Left lung (tissue), 10 donors: Measurements from ENCODE around the gene C10orf67. TPM values are rescaled to one million over a fixed set of nuclear protein-coding genes. Genes with fewer than 3 reads are reported as not detected.

Experiments
- ATAC-seq: fragments of 200-7000 bp; cut with Tn5 transposase; one replicate; pipeline ENCODE4 v1.9.1; 2020; ENCODE audit warnings: moderate library complexity
- DNase-seq, 4 donors: peaks; one replicate each; pipeline ENCODE4 v3.0.0-alpha.2; 2013 to 2020
- H3K27ac ChIP-seq, 2 donors: fragments of 200-600 bp; sonication (generic) in 1 of 2; one replicate each; pipeline versions ENCODE4 v1.5.0 to v1.8.0; 2020 to 2021
- H3K27me3 ChIP-seq, 2 donors: fragments of 200-600 bp; sonication (generic) in 1 of 2; one replicate each; pipeline versions ENCODE4 v1.5.0 to v1.8.0; 2020 to 2021
- H3K36me3 ChIP-seq, 2 donors: fragments of 200-600 bp; sonication (generic) in 1 of 2; one replicate each; pipeline versions ENCODE4 v1.5.0 to v1.8.0; 2020 to 2021
- H3K4me1 ChIP-seq, 2 donors: fragments of 200-600 bp; one replicate each; pipeline ENCODE4 v1.8.0; 2021
- H3K4me3 ChIP-seq, 2 donors: fragments of 200-600 bp; sonication (generic) in 1 of 2; one replicate each; pipeline versions ENCODE4 v1.5.0 to v1.8.0; 2020 to 2021; ENCODE audit warnings: mild to moderate bottlenecking in 1 of 2
- H3K9me3 ChIP-seq, 2 donors: fragments of 200-600 bp; sonication (generic) in 1 of 2; one replicate each; pipeline versions ENCODE4 v1.5.0 to v1.8.0; 2020 to 2021
- CTCF ChIP-seq, 2 donors: fragments of 200-600 bp; sonication (generic) in 1 of 2; IDR thresholded peaks; one replicate each; pipeline versions ENCODE4 v1.5.0 to v1.8.0; 2021; ENCODE audit warnings: antibody characterized with exemption in 2 of 2
- intact Hi-C, 2 donors: fragments of 100-400 bp; cut with DNase I; formaldehyde crosslinking; loops; one replicate each; pipeline versions ENCODE4 v1.11.2 to v1.14.2; 2022
- polyA plus RNA-seq, 6 donors: library from polyadenylated mRNA; unstranded; fragments of 120-200 nt; gene quantifications; one replicate each; pipeline ENCODE4 v1.2.1, GENCODE V29; 2013; ENCODE audit not compliant: insufficient read length in 6 of 6
- total RNA-seq, 2 donors: library from RNA; stranded (reverse); fragmentation: NEBNext Ultra II Directional; extraction: Animal tissue kit (Norgen Biotek cat#: 25700); gene quantifications; one replicate each; pipeline ENCODE4 v1.2.1, GENCODE V29; 2021
- donor health status: DM: no; HTN: yes; CAD: no.
- donor health status: DM: no; HTN: no; CAD: no.

Gene C10orf67
- total and polyA plus RNA-seq, 8 donors, result 0.29 to 0.93 (median 0.53) TPM

- ATAC-seq, result no peak
- intact Hi-C loops, result no loop called here
- Histone ChIP-seq H3K9me3 (no peaks in the 10 kb centered on the region), H3K36me3 (no peaks in the 10 kb centered on the region), H3K27me3 (peaks cover 85 to 94% of the 10 kb centered on the region in 2 donors), H3K4me1 (no peaks in the 10 kb centered on the region), H3K4me3 (no peak overlapping the region), H3K27ac (no peak overlapping the region)
- TF ChIP-seq CTCF (IDR thresholded peaks at IDR 0.05), result no peak
- DNase-seq, result no peak
Observed at GRCh38 chr10:23200997-23201652, 143.5 kb downstream of the C10orf67 start.

GRCh38 chr10:23200586-23200985 is 144.0 kb downstream of the C10orf67 start:
- TF ChIP-seq CTCF (IDR thresholded peaks at IDR 0.05), result no peak
- no peaks in the 10 kb centered on the region for H3K4me1 ChIP-seq
- H3K27ac ChIP-seq, result no peak overlapping the region
- no peak overlapping the region for H3K4me3 ChIP-seq
- ATAC-seq, result no peak
- no peak for DNase-seq
- intact Hi-C loops, result no loop called here
- H3K9me3 ChIP-seq, result no peaks in the 10 kb centered on the region
- H3K27me3 ChIP-seq, result peaks cover 90 to 99% of the 10 kb centered on the region in 2 donors
- no peaks in the 10 kb centered on the region for H3K36me3 ChIP-seq

- ATAC-seq (no peak), DNase-seq (no peak)
- no peak overlapping the region for H3K4me3 ChIP-seq
- H3K4me1 ChIP-seq, result no peaks in the 10 kb centered on the region
- no peaks in the 10 kb centered on the region for H3K9me3 ChIP-seq
- TF ChIP-seq CTCF (IDR thresholded peaks at IDR 0.05), result no peak
- H3K27ac ChIP-seq, result no peak overlapping the region
- intact Hi-C loops, result no loop called here
- H3K27me3 ChIP-seq, result peaks cover 94 to 100% of the 10 kb centered on the region in 2 donors
- H3K36me3 ChIP-seq, result no peaks in the 10 kb centered on the region
Observed at GRCh38 chr10:23199768-23200511, 144.7 kb downstream of the C10orf67 start.

- Histone ChIP-seq H3K4me1 (no peaks in the 10 kb centered on the region), H3K27ac (no peak overlapping the region), H3K27me3 (peaks cover 96 to 100% of the 10 kb centered on the region in 2 donors), H3K4me3 (no peak overlapping the region), H3K36me3 (no peaks in the 10 kb centered on the region), H3K9me3 (no peaks in the 10 kb centered on the region)
- ATAC-seq (no peak), DNase-seq (peak in 1 of 4 donors; percentile 71)
- intact Hi-C loops, result no loop called here
- no peak for TF ChIP-seq CTCF (IDR thresholded peaks at IDR 0.05)
Observed at GRCh38 chr10:23198940-23199767, 145.4 kb downstream of the C10orf67 start.

GRCh38 chr10:23198610-23198939 is 146.0 kb downstream of the C10orf67 start:
- TF ChIP-seq CTCF (IDR thresholded peaks at IDR 0.05), result no peak
- no peak overlapping the region for H3K4me3 ChIP-seq
- no peaks in the 10 kb centered on the region for H3K36me3 ChIP-seq
- H3K27ac ChIP-seq, result no peak overlapping the region
- H3K9me3 ChIP-seq, result no peaks in the 10 kb centered on the region
- no peak for ATAC-seq
- intact Hi-C loops, result no loop called here
- H3K27me3 ChIP-seq, result peaks cover 94 to 100% of the 10 kb centered on the region in 2 donors
- no peak for DNase-seq
- H3K4me1 ChIP-seq, result no peaks in the 10 kb centered on the region
